IPS-20b (cell line): ENCODE results near the gene MATK.
A peak's percentile ranks its signal among the peaks of the same experiment; 100 is the strongest.

Source experiments
- H3K27ac ChIP-seq: one replicate; pipeline ENCODE4 v1.5.1; 2013; ENCODE audit warnings: low read length
- H3K27me3 ChIP-seq: 2 replicates; pipeline ENCODE4 v1.6.1; 2013; ENCODE audit warnings: mild to moderate bottlenecking, low read length, inconsistent platforms; ENCODE audit not compliant: insufficient read depth
- H3K36me3 ChIP-seq: 2 replicates; pipeline ENCODE4 v1.6.1; 2013; ENCODE audit warnings: low read depth, mild to moderate bottlenecking, inconsistent platforms, low read length, moderate library complexity; ENCODE audit not compliant: insufficient read depth
- H3K4me1 ChIP-seq: 2 replicates; pipeline ENCODE4 v1.6.1; 2013; ENCODE audit warnings: mild to moderate bottlenecking, control low read depth, inconsistent platforms, low read length, moderate library complexity; ENCODE audit not compliant: insufficient read depth
- H3K4me3 ChIP-seq: 2 replicates; pipeline ENCODE4 v1.5.1; 2013; ENCODE audit warnings: mild to moderate bottlenecking, low read length, inconsistent platforms
- H3K9ac ChIP-seq: 2 replicates; pipeline ENCODE4 v1.6.1; 2013; ENCODE audit warnings: low read depth, mild to moderate bottlenecking, inconsistent platforms, low read length, moderate library complexity
- H3K9me3 ChIP-seq: 2 replicates; pipeline ENCODE4 v1.6.1; 2013; ENCODE audit warnings: mild to moderate bottlenecking, low read depth, low read length, inconsistent platforms; ENCODE audit not compliant: insufficient read depth

MATK gene

GRCh38 chr19:3801412-3802096, 15.4 kb upstream of the MATK start:
- no peak overlapping the region for H3K27ac ChIP-seq
- H3K9me3 ChIP-seq: peaks cover 4% of the 10 kb centered on the region; the same call in 1 of the 2 replicates
- peak overlapping the region; percentile 67 for H3K4me3 ChIP-seq
- H3K4me1 ChIP-seq: no peaks in the 10 kb centered on the region
- no peak overlapping the region for H3K9ac ChIP-seq
- H3K36me3 ChIP-seq: no peaks in the 10 kb centered on the region
- H3K27me3 ChIP-seq: peaks cover 33% of the 10 kb centered on the region

GRCh38 chr19:3800996-3801395, 14.8 kb upstream of the MATK start:
- H3K9ac ChIP-seq: no peak overlapping the region
- no peaks in the 10 kb centered on the region for H3K4me1 ChIP-seq
- peak overlapping the region; percentile 67 for H3K4me3 ChIP-seq
- H3K27me3 ChIP-seq: peaks cover 33% of the 10 kb centered on the region
- H3K27ac ChIP-seq: no peak overlapping the region
- H3K36me3 ChIP-seq: no peaks in the 10 kb centered on the region
- H3K9me3 ChIP-seq: peaks cover 6% of the 10 kb centered on the region; the same call in 1 of the 2 replicates

GRCh38 chr19:3798137-3798536, 12.0 kb upstream of the MATK start:
- no peak overlapping the region for H3K9ac ChIP-seq
- no peaks in the 10 kb centered on the region for H3K4me1 ChIP-seq
- H3K27me3 ChIP-seq: peaks cover 33% of the 10 kb centered on the region
- H3K9me3 ChIP-seq: peaks cover 6% of the 10 kb centered on the region; the same call in 1 of the 2 replicates
- H3K27ac ChIP-seq: no peak overlapping the region
- no peak overlapping the region for H3K4me3 ChIP-seq
- no peaks in the 10 kb centered on the region for H3K36me3 ChIP-seq

GRCh38 chr19:3796358-3796757, 10.2 kb upstream of the MATK start:
- Histone ChIP-seq H3K27me3 (peaks cover 16% of the 10 kb centered on the region), H3K4me1 (no peaks in the 10 kb centered on the region), H3K27ac (no peak overlapping the region), H3K4me3 (no peak overlapping the region), H3K9ac (no peak overlapping the region), H3K36me3 (no peaks in the 10 kb centered on the region), H3K9me3 (peaks cover 6% of the 10 kb centered on the region; the same call in 1 of the 2 replicates)

GRCh38 chr19:3793799-3794198, 7.6 kb upstream of the MATK start:
- no peak overlapping the region for H3K27ac ChIP-seq
- peaks cover 16% of the 10 kb centered on the region for H3K27me3 ChIP-seq
- H3K9me3 ChIP-seq: peaks cover 6% of the 10 kb centered on the region; the same call in 1 of the 2 replicates
- no peak overlapping the region for H3K9ac ChIP-seq
- H3K4me3 ChIP-seq: no peak overlapping the region
- no peaks in the 10 kb centered on the region for H3K36me3 ChIP-seq
- H3K4me1 ChIP-seq: no peaks in the 10 kb centered on the region

GRCh38 chr19:3792114-3792513, 5.9 kb upstream of the MATK start:
- Histone ChIP-seq H3K27me3 (peaks cover 16% of the 10 kb centered on the region), H3K4me1 (no peaks in the 10 kb centered on the region), H3K9me3 (peaks cover 6% of the 10 kb centered on the region; the same call in 1 of the 2 replicates), H3K9ac (no peak overlapping the region), H3K36me3 (no peaks in the 10 kb centered on the region), H3K27ac (no peak overlapping the region), H3K4me3 (no peak overlapping the region)

GRCh38 chr19:3790941-3791340, 4.8 kb upstream of the MATK start:
- Histone ChIP-seq H3K36me3 (no peaks in the 10 kb centered on the region), H3K27me3 (peaks cover 24% of the 10 kb centered on the region), H3K4me3 (no peak overlapping the region), H3K9ac (no peak overlapping the region), H3K4me1 (no peaks in the 10 kb centered on the region), H3K9me3 (no peaks in the 10 kb centered on the region), H3K27ac (no peak overlapping the region)

GRCh38 chr19:3790209-3790734, 4.1 kb upstream of the MATK start:
- Histone ChIP-seq H3K36me3 (no peaks in the 10 kb centered on the region), H3K27ac (no peak overlapping the region), H3K4me3 (no peak overlapping the region), H3K9me3 (no peaks in the 10 kb centered on the region), H3K9ac (no peak overlapping the region), H3K4me1 (no peaks in the 10 kb centered on the region), H3K27me3 (peaks cover 30% of the 10 kb centered on the region)

- H3K36me3 ChIP-seq: no peaks in the 10 kb centered on the region
- H3K4me1 ChIP-seq: no peaks in the 10 kb centered on the region
- H3K9ac ChIP-seq: no peak overlapping the region
- H3K9me3 ChIP-seq: no peaks in the 10 kb centered on the region
- H3K4me3 ChIP-seq: no peak overlapping the region
- no peak overlapping the region for H3K27ac ChIP-seq
- H3K27me3 ChIP-seq: peaks cover 41% of the 10 kb centered on the region
Measured at GRCh38 chr19:3788996-3789778, 3.0 kb upstream of the MATK start.

GRCh38 chr19:3785451-3785937, 687 bp downstream of the MATK start:
- Histone ChIP-seq H3K9ac (peak overlapping the region; percentile 41; the same call in 1 of the 2 replicates), H3K27ac (no peak overlapping the region)

GRCh38 chr19:3784607-3785450, 1.4 kb downstream of the MATK start:
- H3K4me3 ChIP-seq: peak overlapping the region; percentile 65; the same call in 1 of the 2 replicates
- H3K27me3 ChIP-seq: peaks cover 37% of the 10 kb centered on the region
- 0 out of 2 replicates have a peak, but pooled peaks cover 6% of the 10 kb centered on the region for H3K36me3 ChIP-seq
- H3K9ac ChIP-seq: peak overlapping the region; percentile 41; the same call in 1 of the 2 replicates
- H3K27ac ChIP-seq: no peak overlapping the region
- H3K9me3 ChIP-seq: peaks cover 21% of the 10 kb centered on the region
- H3K4me1 ChIP-seq: no peaks in the 10 kb centered on the region

More at GRCh38 chr19:3785451-3785937, 687 bp downstream of the MATK start:
- Histone ChIP-seq H3K36me3 (0 out of 2 replicates have a peak, but pooled peaks cover 6% of the 10 kb centered on the region), H3K4me3 (peak overlapping the region; percentile 65), H3K4me1 (no peaks in the 10 kb centered on the region), H3K9me3 (peaks cover 21% of the 10 kb centered on the region), H3K27me3 (peaks cover 43% of the 10 kb centered on the region)
